Panc1 (cell line): Measurements from ENCODE around the gene CHCHD6.

Experiments used
- CTCF ChIP-seq: fragments of 450-650 bp; IDR thresholded peaks from 2 replicates; pipeline ENCODE4 v1.5.1; 2017; ENCODE audit warnings: mild to moderate bottlenecking
- POLR2AphosphoS5 ChIP-seq: IDR thresholded peaks from 2 replicates; pipeline ENCODE4 v1.6.1; 2012; ENCODE audit warnings: mild to moderate bottlenecking, low read depth, low read length, moderate library complexity
- SIN3A ChIP-seq: IDR thresholded peaks from 2 replicates; pipeline ENCODE4 v1.6.1; 2012; ENCODE audit warnings: low read depth, mild to moderate bottlenecking, low read length, moderate library complexity, borderline replicate concordance; ENCODE audit not compliant: insufficient read depth

- no peak for TF ChIP-seq SIN3A
- no peak for TF ChIP-seq CTCF
- no peak for TF ChIP-seq POLR2AphosphoS5
Observed at GRCh38 chr3:126749547-126749875, 45.5 kb downstream of the CHCHD6 start.
